AG04450 (cell line): Measurements from ENCODE around the gene MPIG6B. TPM values are rescaled to one million over a fixed set of nuclear protein-coding genes. Genes with fewer than 3 reads are reported as not detected.
A peak's percentile ranks its signal among the peaks of the same experiment; 100 is the strongest.

ENCODE experiments used
- CTCF ChIA-PET: fragments of 300-600, 350-600 bp; formaldehyde crosslinking; extraction: SDS; loops from one replicate; lab custom pipeline; 2022; ENCODE audit warnings: antibody characterized with exemption, inconsistent platforms; lab: Charles Lee
- POLR2A ChIA-PET: fragments of 350-600 bp; formaldehyde crosslinking; extraction: SDS; loops from one replicate; lab custom pipeline; 2021; ENCODE audit warnings: antibody characterized with exemption, inconsistent platforms; lab: Yijun Ruan, JAX
- DNase-seq: peaks from one replicate; pipeline ENCODE4 v3.0.0-alpha.2; 2011; ENCODE audit warnings: low read depth, low spot score
- H3K27ac ChIP-seq: one replicate; pipeline ENCODE4 v1.5.1; 2012; ENCODE audit warnings: low read depth, low read length, control low read depth
- H3K27me3 ChIP-seq: one replicate; pipeline ENCODE4 v1.6.0; 2012; ENCODE audit warnings: low read length; ENCODE audit not compliant: control insufficient read depth, insufficient read depth
- H3K4me3 ChIP-seq: 2 replicates; pipeline ENCODE4 v1.5.1; 2011; ENCODE audit warnings: mild to moderate bottlenecking, low read depth, low read length, control low read depth
- H3K9me3 ChIP-seq: 2 replicates; pipeline ENCODE4 v1.5.1; 2012; ENCODE audit warnings: low read length; ENCODE audit not compliant: control insufficient read depth, insufficient read depth
- polyA plus RNA-seq: library from polyadenylated mRNA; depleted of rRNA; stranded (reverse); fragments of >200 nt; gene quantifications from 2 replicates; pipeline ENCODE4 v1.2.3, GENCODE V29; 2011
- TF ChIP-seq, protein P1 (sequence below): IDR thresholded peaks from 2 replicates; pipeline ENCODE4 v1.5.1; 2011; ENCODE audit warnings: low read depth, low read length, control low read depth, inconsistent platforms

MPIG6B gene
- polyA plus RNA-seq, 1 experiment: not detected

DNA sequence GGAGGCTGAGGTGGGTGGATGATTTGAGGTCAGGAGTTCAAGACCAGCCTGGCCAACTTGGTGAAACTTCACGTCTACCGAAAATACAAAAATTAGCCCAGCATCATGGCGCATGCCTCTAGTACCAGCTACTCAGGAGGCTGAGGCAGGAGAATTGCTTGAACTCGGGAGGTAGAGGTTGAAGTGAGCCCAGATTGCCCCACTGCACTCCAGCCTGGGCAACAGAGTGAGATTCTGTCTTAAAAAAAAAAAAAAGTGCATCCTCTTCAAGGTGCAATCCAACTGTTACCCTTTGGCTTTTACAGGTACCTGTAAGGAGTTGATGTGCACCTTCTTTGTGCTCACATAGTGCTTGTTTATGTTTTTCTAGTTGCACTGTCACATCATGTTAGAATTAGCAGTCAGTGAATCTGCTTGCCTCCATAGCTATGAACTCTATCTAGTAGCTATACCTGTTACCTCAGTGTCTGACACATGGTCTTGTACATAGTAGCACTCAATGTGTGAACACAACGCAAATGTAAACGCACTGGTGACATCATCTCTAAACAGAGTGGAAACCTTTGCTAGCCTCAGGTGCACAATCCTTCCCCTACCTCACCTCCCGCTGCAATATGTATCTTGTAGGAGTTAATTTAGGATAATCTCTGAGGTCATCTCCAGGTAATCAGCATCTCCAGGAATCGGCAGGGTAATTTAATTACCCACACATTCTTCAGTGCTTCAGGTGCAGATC is 26.3 kb downstream of the MPIG6B start:
- ChIA-PET CTCF (no interaction called here), POLR2A (no interaction called here)
- no peaks in the 10 kb centered on the region for H3K9me3 ChIP-seq
- H3K27ac ChIP-seq: no peak overlapping the region
- no peak overlapping the region for H3K4me3 ChIP-seq
- TF ChIP-seq, protein P1, sequence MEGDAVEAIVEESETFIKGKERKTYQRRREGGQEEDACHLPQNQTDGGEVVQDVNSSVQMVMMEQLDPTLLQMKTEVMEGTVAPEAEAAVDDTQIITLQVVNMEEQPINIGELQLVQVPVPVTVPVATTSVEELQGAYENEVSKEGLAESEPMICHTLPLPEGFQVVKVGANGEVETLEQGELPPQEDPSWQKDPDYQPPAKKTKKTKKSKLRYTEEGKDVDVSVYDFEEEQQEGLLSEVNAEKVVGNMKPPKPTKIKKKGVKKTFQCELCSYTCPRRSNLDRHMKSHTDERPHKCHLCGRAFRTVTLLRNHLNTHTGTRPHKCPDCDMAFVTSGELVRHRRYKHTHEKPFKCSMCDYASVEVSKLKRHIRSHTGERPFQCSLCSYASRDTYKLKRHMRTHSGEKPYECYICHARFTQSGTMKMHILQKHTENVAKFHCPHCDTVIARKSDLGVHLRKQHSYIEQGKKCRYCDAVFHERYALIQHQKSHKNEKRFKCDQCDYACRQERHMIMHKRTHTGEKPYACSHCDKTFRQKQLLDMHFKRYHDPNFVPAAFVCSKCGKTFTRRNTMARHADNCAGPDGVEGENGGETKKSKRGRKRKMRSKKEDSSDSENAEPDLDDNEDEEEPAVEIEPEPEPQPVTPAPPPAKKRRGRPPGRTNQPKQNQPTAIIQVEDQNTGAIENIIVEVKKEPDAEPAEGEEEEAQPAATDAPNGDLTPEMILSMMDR: no peak
- H3K27me3 ChIP-seq: no peaks in the 10 kb centered on the region
- DNase-seq: no peak

DNA sequence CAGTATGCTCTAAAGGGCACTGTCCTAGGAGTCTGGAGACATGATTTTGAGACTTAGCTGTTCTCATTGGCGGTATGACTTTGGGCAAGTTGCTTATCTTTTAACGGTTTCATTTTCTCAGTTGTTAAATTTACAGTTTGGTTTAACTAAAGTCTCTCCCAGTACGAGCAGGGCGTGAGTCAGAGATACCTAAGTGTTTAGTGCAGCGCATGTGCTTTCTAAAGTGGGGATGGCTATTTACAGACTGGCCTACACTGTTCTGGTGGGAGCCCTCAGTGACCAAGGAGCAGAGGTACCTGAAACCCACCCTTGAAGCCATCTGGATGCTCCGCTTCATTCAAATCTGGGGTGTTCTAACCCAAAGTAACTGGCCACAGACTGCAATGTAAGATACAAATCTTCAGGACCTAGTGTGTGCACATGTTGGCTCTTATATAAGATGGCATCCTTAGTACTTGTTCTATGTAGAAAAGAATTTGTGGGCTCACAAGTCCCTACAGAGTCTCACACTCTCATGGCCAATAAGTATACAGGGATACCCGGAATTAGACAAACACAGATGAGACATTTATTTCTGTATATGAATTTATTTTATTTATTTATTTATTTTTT is 27.3 kb downstream of the MPIG6B start:
- no peak overlapping the region for H3K27ac ChIP-seq
- H3K4me3 ChIP-seq: no peak overlapping the region
- TF ChIP-seq, protein P1: no peak
- ChIA-PET CTCF (no interaction called here), POLR2A (no interaction called here)
- H3K27me3 ChIP-seq: no peaks in the 10 kb centered on the region
- H3K9me3 ChIP-seq: no peaks in the 10 kb centered on the region
- DNase-seq: no peak

DNA sequence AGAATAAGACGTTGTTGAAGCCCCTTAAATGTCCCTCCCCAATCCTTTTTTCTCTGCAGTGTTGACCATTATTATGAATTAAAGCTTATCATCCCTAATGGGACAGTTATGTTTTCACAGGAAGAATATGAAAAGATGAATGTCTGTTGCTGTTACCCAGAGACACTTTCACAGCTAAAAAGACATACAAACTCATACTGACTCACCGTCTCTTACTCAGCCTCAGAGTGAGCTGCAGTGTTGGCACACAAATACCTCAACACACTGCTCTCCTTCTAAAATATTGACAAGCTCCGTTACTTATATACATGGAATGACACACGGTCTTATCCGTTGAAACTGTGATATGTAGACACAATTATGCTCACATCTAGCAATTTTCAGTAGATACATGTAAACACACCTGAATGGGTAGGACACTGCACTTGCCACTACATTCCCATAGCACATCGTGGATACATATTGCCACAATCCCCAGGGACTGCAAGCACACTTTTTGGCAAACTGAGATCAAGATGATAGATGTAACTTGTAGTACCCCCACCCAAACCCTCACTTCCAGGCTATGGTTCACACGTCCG is 29.7 kb downstream of the MPIG6B start:
- no peak overlapping the region for H3K4me3 ChIP-seq
- DNase-seq: no peak
- H3K9me3 ChIP-seq: no peaks in the 10 kb centered on the region
- no peaks in the 10 kb centered on the region for H3K27me3 ChIP-seq
- ChIA-PET CTCF (interaction anchor here (0.5 to 1.7 kb wide), 4 partner anchors 11 to 96 kb away, joined by 3 to 10 read pairs (median 6); no protein-coding TSS in a partner anchor), POLR2A (interaction anchor here (0.7 to 1.1 kb wide), 6 partner anchors 13 to 1080 kb away, joined by 3 to 6 read pairs (median 4); partner anchors contain the start of genes C6orf47, CLIC1, DHX16 and MSH5)
- TF ChIP-seq, protein P1: no peak
- peak overlapping the region; percentile 21 for H3K27ac ChIP-seq

DNA sequence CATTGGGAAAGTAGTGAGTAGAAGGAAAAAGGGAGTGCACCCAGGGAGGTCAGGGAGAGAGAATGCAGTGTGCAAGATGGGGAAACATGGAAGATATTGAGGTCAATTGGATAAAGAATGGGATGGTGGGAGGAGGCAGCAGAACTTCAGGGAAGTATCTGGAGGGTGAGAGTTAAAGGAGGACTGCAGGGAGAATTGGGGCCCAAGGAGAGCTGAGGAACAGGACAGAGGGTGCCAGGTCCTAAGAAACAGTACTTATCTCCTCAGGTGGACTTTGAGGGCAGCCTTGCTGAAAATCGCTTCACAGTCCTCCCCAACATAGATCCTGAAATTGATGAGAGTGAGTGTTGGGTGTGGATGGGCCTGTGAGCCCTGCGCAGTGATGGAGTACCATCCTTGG is 35.1 kb downstream of the MPIG6B start:
- ChIA-PET CTCF (interaction anchor here (1.7 kb wide), 3 partner anchors 11 to 33 kb away, joined by 4 to 9 read pairs (median 8); no protein-coding TSS in a partner anchor), POLR2A (no interaction called here)
- TF ChIP-seq, protein P1: no peak

DNA sequence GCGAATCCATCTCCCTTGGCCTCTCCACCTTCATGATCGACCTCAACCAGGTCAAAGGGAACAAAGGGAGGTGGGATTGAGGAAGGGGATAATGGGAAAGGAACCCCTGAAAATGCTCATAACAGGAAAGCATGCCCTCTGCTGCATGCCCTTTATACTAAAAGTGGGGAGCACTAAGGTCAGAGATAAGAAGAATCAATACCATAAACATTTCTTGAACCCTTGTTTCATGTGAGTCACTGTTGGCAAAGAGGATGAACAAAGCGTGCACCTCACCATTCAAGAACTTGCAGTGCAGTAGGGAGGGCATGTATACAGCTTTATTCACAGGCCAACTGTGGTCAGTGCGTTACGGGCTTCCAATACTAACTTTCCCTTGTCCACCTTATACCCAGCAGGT is 37.6 kb downstream of the MPIG6B start:
- H3K4me3 ChIP-seq: no peak overlapping the region
- ChIA-PET POLR2A (no interaction called here), CTCF (no interaction called here)
- no peaks in the 10 kb centered on the region for H3K27me3 ChIP-seq
- TF ChIP-seq, protein P1: no peak
- H3K9me3 ChIP-seq: no peaks in the 10 kb centered on the region
- DNase-seq: no peak
- H3K27ac ChIP-seq: no peak overlapping the region

More for the DNA sequence above, 35.1 kb downstream of the MPIG6B start:
- Histone ChIP-seq H3K27me3 (no peaks in the 10 kb centered on the region), H3K4me3 (no peak overlapping the region), H3K9me3 (no peaks in the 10 kb centered on the region), H3K27ac (no peak overlapping the region)
- no peak for DNase-seq
